HAP-1 (cell line): ENCODE measurements around the gene CWC27.
"Not testable (repeated sequence)": the region's sequence is repeated elsewhere in the genome, so short reads cannot be mapped to it uniquely, and the experiment has no call there.

Experiments
- DNase-seq, 2 experiments: peaks; one replicate each; pipeline ENCODE4 v3.0.0-alpha.2; 2016 to 2020; ENCODE audit warnings: low spot score in 2 of 2
- H3K27me3 ChIP-seq: fragments of 250-450 bp; sonication (Bioruptor Pico); 2 replicates; pipeline ENCODE4 v1.5.1; 2020; ENCODE audit warnings: low read depth, mild to moderate bottlenecking, moderate library complexity
- H3K36me3 ChIP-seq: fragments of 250-450 bp; sonication (Bioruptor Pico); replicated peaks from 2 replicates; pipeline ENCODE4 v1.5.1; 2020; ENCODE audit warnings: mild to moderate bottlenecking
- H3K4me1 ChIP-seq: fragments of 250-450 bp; sonication (Bioruptor Pico); 2 replicates; pipeline ENCODE4 v1.5.1; 2020; ENCODE audit warnings: mild to moderate bottlenecking
- H3K4me3 ChIP-seq: fragments of 250-450 bp; sonication (Bioruptor Pico); 2 replicates; pipeline ENCODE4 v1.5.1; 2020; ENCODE audit warnings: mild to moderate bottlenecking, moderate library complexity
- H3K9me3 ChIP-seq: fragments of 250-450 bp; sonication (Bioruptor Pico); 2 replicates; pipeline ENCODE4 v1.5.1; 2020; ENCODE audit warnings: mild to moderate bottlenecking, moderate library complexity
- in situ Hi-C: fragments of 300-500 bp; cut with MboI; formaldehyde crosslinking; loops from 3 replicates; pipeline ENCODE4 v1.14.3; 2020; ENCODE audit warnings: low sequenced_read_pairs, inconsistent platforms, mixed read lengths

CWC27 gene

DNA sequence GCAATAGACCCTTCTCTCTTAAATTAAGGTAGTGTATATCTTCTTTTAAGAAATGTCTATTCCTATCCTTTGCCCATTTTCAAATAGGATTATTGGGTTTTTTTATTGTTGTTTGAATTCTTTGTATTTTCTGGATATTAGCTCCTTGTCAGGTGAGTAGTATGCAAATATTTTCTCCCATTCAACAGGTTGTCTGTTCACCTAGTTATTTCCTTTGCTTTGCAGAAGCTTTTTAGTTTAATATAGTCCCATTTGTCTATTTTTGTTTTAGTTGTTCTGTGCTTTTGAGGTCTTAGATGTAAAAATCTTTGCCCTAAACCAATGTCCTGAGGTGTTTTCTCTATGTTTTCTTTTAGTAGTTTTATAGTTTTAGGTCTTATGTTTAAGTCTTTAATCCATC lies 104.7 kb downstream of the CWC27 start:
- Histone ChIP-seq H3K9me3 (no peaks in the 10 kb centered on the region), H3K27me3 (no peaks in the 10 kb centered on the region), H3K4me1 (peaks cover 8% of the 10 kb centered on the region), H3K36me3 (no peaks in the 10 kb centered on the region), H3K4me3 (no peak overlapping the region)
- no peak for DNase-seq
- in situ Hi-C loops = no loop called here

DNA sequence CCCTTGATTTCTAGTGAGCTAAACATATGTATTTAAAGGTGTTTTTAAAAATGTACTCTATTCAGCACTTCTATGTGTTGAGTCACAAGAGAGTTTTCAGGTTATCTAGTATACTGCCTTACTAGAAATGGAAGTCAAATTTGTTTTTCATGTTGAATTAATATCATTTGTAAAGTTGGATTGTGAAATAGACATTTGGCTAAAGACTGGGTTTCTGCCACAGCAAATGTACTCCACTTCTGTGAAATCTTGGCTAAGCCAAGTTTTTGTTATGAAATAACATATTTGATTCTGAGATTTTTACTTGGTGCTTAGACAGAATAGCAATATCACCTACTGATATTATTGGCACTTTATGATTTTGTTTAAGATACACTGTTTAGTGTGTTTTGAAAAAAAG lies 106.0 kb downstream of the CWC27 start:
- H3K4me3 ChIP-seq = no peak overlapping the region
- in situ Hi-C loops = no loop called here
- no peaks in the 10 kb centered on the region for H3K9me3 ChIP-seq
- H3K36me3 ChIP-seq = no peaks in the 10 kb centered on the region
- no peak for DNase-seq
- peaks cover 3% of the 10 kb centered on the region for H3K4me1 ChIP-seq
- H3K27me3 ChIP-seq = no peaks in the 10 kb centered on the region

DNA sequence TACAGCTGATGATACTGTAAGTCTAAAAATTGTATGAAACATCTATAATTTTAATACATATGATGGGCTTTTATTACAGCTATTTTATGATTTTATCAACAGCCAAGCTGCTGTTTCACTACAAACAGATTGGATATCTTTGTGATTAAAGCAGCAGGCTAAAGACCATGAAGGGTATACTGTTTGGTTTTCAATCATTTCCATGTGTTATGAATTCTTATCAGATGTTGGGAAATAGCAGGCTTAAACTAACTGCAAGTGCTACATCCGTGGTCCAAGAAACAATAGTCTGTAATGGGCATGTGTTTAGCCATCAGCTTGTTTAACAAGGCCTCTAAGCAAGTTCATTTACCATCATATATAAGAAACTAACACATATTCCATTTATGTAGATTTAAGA lies 107.5 kb downstream of the CWC27 start:
- H3K4me3 ChIP-seq = no peak overlapping the region
- no peaks in the 10 kb centered on the region for H3K36me3 ChIP-seq
- no peaks in the 10 kb centered on the region; the same call in 1 of the 2 replicates for H3K4me1 ChIP-seq
- in situ Hi-C loops = no loop called here
- H3K9me3 ChIP-seq = no peaks in the 10 kb centered on the region
- no peaks in the 10 kb centered on the region for H3K27me3 ChIP-seq
- no peak for DNase-seq

DNA sequence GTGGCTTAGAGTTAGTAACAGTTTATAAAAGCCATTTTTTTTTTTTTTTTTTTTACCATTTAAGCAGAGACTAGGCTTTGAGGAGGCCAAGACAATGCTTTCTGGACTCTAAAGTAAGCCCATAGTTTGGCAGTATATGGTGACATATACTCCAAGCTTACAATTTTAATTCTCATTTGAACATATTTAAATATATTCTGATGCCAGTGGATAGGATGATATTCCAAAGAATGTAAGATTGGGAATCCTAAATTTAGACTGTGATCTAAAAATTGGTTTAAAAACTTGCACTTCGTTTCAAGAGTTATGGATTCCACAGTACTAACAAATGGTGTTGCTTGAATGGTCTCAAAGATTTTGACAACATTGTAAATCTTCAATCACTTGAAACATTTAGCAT lies 112.1 kb downstream of the CWC27 start:
- no peaks in the 10 kb centered on the region for H3K4me1 ChIP-seq
- in situ Hi-C loops = no loop called here
- H3K27me3 ChIP-seq = no peaks in the 10 kb centered on the region
- H3K9me3 ChIP-seq = no peaks in the 10 kb centered on the region
- H3K36me3 ChIP-seq = no peaks in the 10 kb centered on the region
- no peak overlapping the region for H3K4me3 ChIP-seq
- DNase-seq = no peak

DNA sequence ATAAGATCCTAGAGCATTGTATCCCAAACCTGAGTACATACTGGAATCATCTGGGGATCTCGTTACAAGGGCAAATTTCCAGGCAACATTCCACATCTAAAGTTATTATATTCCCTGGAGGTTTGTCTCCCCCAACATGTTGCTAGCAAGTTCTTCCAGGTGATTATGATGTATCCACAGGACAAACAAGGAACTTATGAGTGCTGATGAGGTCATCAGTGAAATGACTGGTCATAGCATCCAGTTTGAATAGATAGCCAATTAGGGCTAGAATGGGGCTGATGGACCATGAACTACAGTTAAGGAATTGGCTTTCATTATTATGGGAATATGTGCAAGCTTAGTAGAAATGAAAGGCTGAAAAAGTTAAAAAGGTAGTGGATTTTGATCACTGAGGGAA lies 115.2 kb downstream of the CWC27 start:
- Histone ChIP-seq H3K4me1 (no peaks in the 10 kb centered on the region), H3K9me3 (no peaks in the 10 kb centered on the region), H3K27me3 (no peaks in the 10 kb centered on the region), H3K36me3 (no peaks in the 10 kb centered on the region), H3K4me3 (no peak overlapping the region)
- in situ Hi-C loops = no loop called here
- no peak for DNase-seq

DNA sequence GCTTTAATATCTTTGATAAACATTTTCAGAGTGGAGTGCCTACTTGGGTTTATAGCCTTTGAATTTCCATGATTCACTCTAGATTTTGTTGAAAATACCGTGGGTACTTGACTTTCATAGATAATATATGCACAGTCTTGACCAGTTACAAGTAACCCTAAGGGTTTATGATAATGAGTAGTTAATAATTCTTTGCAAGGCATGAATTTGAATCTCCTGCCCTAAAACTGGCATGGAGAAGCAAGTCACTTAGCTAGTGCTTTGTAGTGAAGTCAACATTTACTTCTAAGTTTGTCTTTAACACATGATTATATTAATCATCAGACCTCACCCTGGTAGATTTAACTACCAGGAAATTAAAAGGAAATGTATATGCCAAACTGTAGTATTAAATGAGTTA lies 115.8 kb downstream of the CWC27 start:
- no peaks in the 10 kb centered on the region for H3K4me1 ChIP-seq
- H3K36me3 ChIP-seq = no peaks in the 10 kb centered on the region
- no peaks in the 10 kb centered on the region for H3K9me3 ChIP-seq
- no peak overlapping the region for H3K4me3 ChIP-seq
- DNase-seq = no peak
- in situ Hi-C loops = no loop called here
- no peaks in the 10 kb centered on the region for H3K27me3 ChIP-seq

DNA sequence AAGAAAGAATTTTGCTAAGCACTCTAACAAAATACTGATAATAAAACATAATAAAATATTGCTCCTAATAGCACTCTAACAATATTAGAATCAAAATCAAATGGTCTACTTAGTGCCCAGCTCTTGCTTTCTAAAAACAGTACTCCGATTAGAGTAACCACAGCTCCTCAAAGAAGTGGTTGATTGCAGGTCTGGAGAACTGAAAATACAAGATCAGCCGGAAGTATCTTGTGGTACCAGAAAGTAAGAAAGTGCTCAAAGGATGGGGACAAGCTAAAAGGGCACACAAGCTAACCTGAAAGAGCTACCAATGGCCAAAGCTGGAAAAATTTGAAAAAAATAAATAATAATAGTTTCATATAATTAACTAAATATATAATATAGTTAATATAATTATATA lies 119.2 kb downstream of the CWC27 start:
- Histone ChIP-seq H3K9me3 (no peaks in the 10 kb centered on the region), H3K36me3 (no peaks in the 10 kb centered on the region), H3K4me1 (no peaks in the 10 kb centered on the region), H3K27me3 (no peaks in the 10 kb centered on the region), H3K4me3 (no peak overlapping the region)
- DNase-seq = no peak
- in situ Hi-C loops = no loop called here

DNA sequence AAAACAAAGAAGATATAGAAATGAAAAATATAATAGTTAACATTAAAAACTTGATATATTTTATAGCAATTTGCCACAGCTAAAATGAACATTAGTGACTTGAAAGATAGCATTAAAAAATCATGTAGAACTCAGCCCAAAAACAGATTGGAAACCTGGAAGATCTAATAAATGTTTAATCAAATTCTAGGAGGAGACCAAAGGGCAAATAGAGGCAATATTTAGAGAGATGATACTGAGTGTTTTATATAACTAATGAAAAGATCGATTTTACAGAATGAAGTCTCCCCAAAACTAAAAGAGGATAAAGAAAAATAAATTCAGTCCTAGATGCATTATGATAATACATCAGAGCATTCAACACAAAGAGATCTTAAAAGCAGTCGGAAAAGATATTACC lies 127.0 kb downstream of the CWC27 start:
- H3K4me3 ChIP-seq = no peak overlapping the region
- H3K9me3 ChIP-seq = no peaks in the 10 kb centered on the region
- DNase-seq = no peak
- no peaks in the 10 kb centered on the region for H3K36me3 ChIP-seq
- in situ Hi-C loops = no loop called here
- no peaks in the 10 kb centered on the region for H3K27me3 ChIP-seq
- H3K4me1 ChIP-seq = peaks cover 3% of the 10 kb centered on the region; the same call in 1 of the 2 replicates

DNA sequence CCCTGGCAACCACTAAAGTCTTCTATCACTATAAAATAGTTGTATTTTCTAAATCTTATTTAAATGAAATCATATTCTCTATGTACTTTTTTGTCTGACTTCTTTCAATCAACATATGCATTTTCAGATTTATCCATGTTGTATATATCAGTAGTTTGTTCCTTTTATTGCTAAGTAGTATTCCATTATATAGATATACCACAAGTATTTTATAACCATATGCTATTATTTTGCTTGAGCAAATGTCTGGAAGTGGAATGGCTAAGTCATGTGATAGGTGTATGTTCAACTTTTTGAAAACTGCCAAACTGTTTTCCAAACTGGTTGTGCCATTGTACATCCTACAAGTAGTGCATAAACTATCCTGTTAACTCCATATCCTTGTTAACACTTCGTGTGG lies 131.1 kb downstream of the CWC27 start:
- Histone ChIP-seq H3K4me3 (no peak overlapping the region), H3K9me3 (no peaks in the 10 kb centered on the region), H3K4me1 (no peaks in the 10 kb centered on the region), H3K27me3 (no peaks in the 10 kb centered on the region), H3K36me3 (no peaks in the 10 kb centered on the region)
- DNase-seq = no peak
- in situ Hi-C loops = no loop called here

DNA sequence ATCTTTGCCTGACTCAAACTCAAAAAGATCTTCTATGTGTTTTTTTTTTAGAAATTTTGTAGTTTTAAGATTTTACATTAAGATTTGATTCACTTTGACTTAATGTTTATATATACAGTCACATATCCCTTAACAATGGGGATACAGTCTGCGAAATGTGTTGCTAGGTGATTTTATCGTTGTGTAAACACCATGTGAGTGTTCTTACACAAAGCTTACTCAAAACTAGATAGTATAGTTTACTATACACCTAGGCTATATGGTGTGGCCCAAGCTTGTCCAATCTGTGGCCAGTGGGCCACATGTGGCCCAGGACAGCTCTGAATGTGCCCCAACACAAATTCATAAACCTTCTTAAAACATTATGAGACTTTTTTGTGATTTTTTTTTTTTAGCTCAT lies 131.9 kb downstream of the CWC27 start:
- no peaks in the 10 kb centered on the region for H3K9me3 ChIP-seq
- H3K4me1 ChIP-seq = no peaks in the 10 kb centered on the region
- no peak for DNase-seq
- in situ Hi-C loops = no loop called here
- no peak overlapping the region for H3K4me3 ChIP-seq
- H3K27me3 ChIP-seq = no peaks in the 10 kb centered on the region
- no peaks in the 10 kb centered on the region for H3K36me3 ChIP-seq

DNA sequence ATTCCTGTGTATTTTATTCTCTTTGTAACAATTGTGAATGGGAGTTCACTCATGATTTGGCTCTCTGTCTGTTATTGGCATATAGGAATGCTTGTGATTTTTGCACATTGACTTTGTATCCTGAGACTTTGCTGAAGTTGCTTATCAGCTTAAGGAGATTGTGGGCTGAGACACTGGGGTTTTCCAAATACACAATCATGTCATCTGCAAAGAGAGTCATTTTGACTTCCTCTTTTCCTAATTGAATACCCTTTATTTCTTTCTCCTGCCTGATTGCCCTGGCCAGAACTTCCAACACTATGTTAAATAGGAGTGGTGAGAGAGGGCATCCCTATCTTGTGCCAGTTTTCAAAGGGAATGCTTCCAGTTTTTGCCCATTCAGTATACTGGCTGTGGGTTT lies 138.7 kb downstream of the CWC27 start:
- in situ Hi-C loops, H3K9me3 ChIP-seq, DNase-seq, H3K4me3 ChIP-seq, H3K36me3 ChIP-seq, H3K27me3 ChIP-seq, H3K4me1 ChIP-seq: not testable (repeated sequence)

DNA sequence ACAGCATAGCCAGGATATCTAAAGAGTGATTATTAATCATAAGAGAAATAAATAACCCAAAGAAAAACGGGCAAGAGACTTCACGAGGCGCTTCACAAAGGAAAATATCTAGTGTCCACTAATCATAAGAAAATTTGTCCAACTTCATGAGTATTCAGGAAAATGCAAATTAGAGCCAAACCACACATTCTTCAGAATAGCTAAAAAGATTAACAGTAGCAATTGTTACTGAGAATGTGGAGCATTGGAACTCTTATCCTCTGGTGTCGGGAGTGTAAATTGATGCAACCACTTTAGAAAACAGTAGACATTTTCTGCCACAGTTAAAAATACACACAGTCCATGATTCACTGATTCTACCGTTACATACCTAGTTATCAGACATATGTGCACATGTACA lies 145.7 kb downstream of the CWC27 start:
- no peaks in the 10 kb centered on the region for H3K4me1 ChIP-seq
- H3K4me3 ChIP-seq = no peak overlapping the region
- no peaks in the 10 kb centered on the region for H3K36me3 ChIP-seq
- in situ Hi-C loops = no loop called here
- H3K9me3 ChIP-seq = no peaks in the 10 kb centered on the region
- no peaks in the 10 kb centered on the region for H3K27me3 ChIP-seq
- no peak for DNase-seq

DNA sequence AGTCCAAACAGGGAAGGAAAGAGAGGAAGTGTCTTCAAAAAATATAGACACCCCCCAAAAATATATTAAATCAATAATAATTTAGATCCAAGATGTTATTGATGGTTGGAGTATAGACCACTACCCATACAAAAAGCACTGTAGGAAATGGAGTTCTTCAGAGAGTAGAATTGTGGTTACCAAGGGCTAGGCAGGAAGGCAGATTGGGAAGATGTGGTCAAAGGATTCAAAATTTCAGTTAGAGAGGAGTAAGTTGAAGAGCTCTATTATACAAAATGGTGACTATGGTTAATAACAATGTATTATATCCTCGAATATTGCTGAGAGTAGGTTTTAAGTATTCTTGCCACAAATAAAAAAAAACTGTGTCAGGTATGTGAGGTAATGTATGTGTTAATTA lies 149.4 kb downstream of the CWC27 start:
- H3K36me3 ChIP-seq = no peaks in the 10 kb centered on the region
- no peaks in the 10 kb centered on the region for H3K27me3 ChIP-seq
- no peak overlapping the region for H3K4me3 ChIP-seq
- in situ Hi-C loops = no loop called here
- H3K4me1 ChIP-seq = no peaks in the 10 kb centered on the region
- no peaks in the 10 kb centered on the region for H3K9me3 ChIP-seq
- DNase-seq = no peak

DNA sequence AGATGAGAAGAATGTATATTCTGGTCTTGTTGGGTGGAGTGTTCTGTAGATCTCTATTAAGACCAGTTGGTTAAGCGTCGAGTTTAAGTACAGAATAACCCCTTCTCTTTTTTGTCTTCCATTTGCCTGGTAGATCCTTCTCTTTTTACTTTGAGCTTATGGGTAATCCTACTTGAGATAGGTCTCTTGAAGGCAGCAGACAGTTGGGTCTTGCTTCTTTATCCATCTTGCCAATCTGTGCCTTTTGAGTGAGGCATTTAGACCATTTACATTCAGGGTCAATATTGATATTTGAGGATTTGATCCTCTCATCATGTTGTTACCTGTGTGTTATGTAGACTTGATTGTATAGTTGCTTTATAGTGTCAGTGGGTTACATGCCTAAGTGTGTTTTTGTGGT lies 152.7 kb downstream of the CWC27 start:
- Histone ChIP-seq H3K4me1 (no peaks in the 10 kb centered on the region), H3K9me3 (no peaks in the 10 kb centered on the region), H3K27me3 (no peaks in the 10 kb centered on the region), H3K4me3 (no peak overlapping the region), H3K36me3 (no peaks in the 10 kb centered on the region)
- no peak for DNase-seq
- in situ Hi-C loops = no loop called here

DNA sequence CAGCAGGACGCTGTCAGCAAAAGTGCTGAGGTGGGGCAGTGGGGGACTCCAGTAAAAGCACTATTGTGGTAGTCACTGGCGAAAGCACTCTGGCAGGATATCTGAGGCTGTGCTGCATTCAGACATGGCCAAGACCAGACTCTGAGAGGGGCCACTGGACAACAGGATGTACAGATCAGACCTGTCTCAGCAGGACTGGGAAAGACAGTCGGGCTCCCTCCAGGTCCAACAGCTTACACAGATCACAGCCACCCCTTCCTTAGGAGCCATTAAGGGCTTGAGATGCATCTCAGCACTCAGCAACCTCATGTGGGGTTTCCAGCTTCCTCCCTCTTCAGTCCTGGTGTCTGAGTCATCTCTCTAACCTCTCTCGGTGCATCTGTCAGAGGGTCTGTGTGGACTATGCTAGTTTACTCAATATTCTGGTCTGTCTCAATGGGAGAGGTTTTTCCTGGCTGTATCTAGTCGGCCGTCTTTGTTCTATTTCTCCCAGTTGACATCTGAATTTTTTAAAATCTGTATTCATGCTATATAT lies 154.5 kb downstream of the CWC27 start:
- DNase-seq = no peak
- in situ Hi-C loops = no loop called here
- no peak overlapping the region for H3K4me3 ChIP-seq

More for the DNA sequence above, 154.5 kb downstream of the CWC27 start:
- Histone ChIP-seq H3K4me1 (no peaks in the 10 kb centered on the region), H3K27me3 (no peaks in the 10 kb centered on the region), H3K36me3 (no peaks in the 10 kb centered on the region), H3K9me3 (no peaks in the 10 kb centered on the region)
